Loucy (cell line): ENCODE measurements around the gene LPIN2.

Experiments used
- CTCF ChIP-seq: fragments of 200-600 bp; sonication (generic); conservative IDR thresholded peaks from 2 replicates; pipeline ENCODE4 v1.5.1; 2014; ENCODE audit warnings: mild to moderate bottlenecking, antibody characterized with exemption, low read length
- EZH2phosphoT487 ChIP-seq: fragments of 200-600 bp; IDR thresholded peaks from 2 replicates; pipeline ENCODE4 v1.6.1; 2018; ENCODE audit warnings: antibody characterized with exemption, mild to moderate bottlenecking, moderate library complexity, borderline replicate concordance

- no peak for TF ChIP-seq CTCF
- TF ChIP-seq EZH2phosphoT487, result no peak
Observed at GRCh38 chr18:2967820-2968219, 45.1 kb downstream of the LPIN2 start.
